GM18951 (cell line): ENCODE data around the gene PARD3.

Experiments used
- POLR2A ChIP-seq: IDR thresholded peaks from 4 replicates; pipeline ENCODE4 v1.6.1; 2011; ENCODE audit warnings: mild to moderate bottlenecking; ENCODE audit not compliant: insufficient read length, insufficient read depth; ENCODE audit errors: extremely low read depth
- in situ Hi-C: fragments of 300-500 bp; cut with MboI; formaldehyde crosslinking; loops from one replicate; pipeline ENCODE4 v1.12.0; 2022; ENCODE audit warnings: low sequenced_read_pairs, mixed read lengths, inconsistent platforms; ENCODE audit not compliant: unreplicated experiment

The PARD3 gene

GRCh38 chr10:34647875-34648865 lies 166.9 kb downstream of the PARD3 start:
- no peak for TF ChIP-seq POLR2A
- in situ Hi-C loops: loop anchor here (5.0 kb wide), 1 partner anchor 1316 kb away; the partner anchor contains the start of gene NRP1

GRCh38 chr10:34647160-34647559 lies 167.9 kb downstream of the PARD3 start:
- TF ChIP-seq POLR2A: no peak
- in situ Hi-C loops: loop anchor here (5.0 kb wide), 1 partner anchor 1315 kb away; the partner anchor contains the start of gene NRP1

GRCh38 chr10:34646331-34646730 lies 168.8 kb downstream of the PARD3 start:
- in situ Hi-C loops: loop anchor here (5.0 kb wide), 1 partner anchor 1314 kb away; the partner anchor contains the start of gene NRP1
- no peak for TF ChIP-seq POLR2A

GRCh38 chr10:34644815-34645214 lies 170.3 kb downstream of the PARD3 start:
- in situ Hi-C loops: loop anchor here (5.0 kb wide), 1 partner anchor 1313 kb away; the partner anchor contains the start of gene NRP1

GRCh38 chr10:34644224-34644623 lies 170.9 kb downstream of the PARD3 start:
- in situ Hi-C loops: no loop called here

GRCh38 chr10:34643620-34644019 lies 171.5 kb downstream of the PARD3 start:
- no peak for TF ChIP-seq POLR2A
- in situ Hi-C loops: no loop called here

More at GRCh38 chr10:34644224-34644623, 170.9 kb downstream of the PARD3 start:
- no peak for TF ChIP-seq POLR2A

GRCh38 chr10:34641913-34642558 lies 173.1 kb downstream of the PARD3 start:
- in situ Hi-C loops: no loop called here
- TF ChIP-seq POLR2A: no peak

- TF ChIP-seq POLR2A: no peak
- in situ Hi-C loops: no loop called here
Observed at GRCh38 chr10:34641147-34641912, 173.8 kb downstream of the PARD3 start.

DNA sequence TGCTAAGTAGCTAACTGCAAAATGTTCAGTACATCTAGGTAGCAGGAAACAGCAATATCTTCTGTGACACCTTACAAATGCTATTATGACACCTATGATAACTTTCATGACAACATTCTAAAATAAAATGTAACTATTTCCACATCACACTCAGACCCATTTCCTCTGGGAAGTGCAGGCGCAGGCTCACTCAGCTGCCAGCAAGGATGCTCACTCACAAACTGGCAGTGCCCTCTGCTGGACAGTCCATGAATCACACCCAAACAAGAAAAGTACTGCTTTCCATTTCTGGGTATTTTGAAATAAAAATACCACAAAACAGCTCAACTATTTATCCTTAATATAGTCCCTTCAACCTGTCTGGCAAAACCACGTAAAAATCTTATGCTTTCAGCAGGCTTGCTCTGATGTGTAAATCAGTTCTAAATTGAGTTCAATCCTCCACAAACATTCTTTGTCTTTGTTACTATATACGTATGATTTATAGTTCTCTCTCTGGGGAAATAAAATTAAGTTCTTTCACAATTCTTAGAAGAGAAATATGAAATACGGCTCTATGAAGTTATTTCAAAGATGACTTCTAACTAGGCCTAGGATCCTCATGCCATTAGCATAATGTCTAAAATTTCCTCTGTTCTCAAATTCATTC lies 176.6 kb downstream of the PARD3 start:
- TF ChIP-seq POLR2A: no peak
- in situ Hi-C loops: loop anchor here (10.0 kb wide), 1 partner anchor 124 kb away; no protein-coding TSS in a partner anchor

GRCh38 chr10:34637418-34637911 lies 177.6 kb downstream of the PARD3 start:
- no peak for TF ChIP-seq POLR2A
- in situ Hi-C loops: loop anchor here (10.0 kb wide), 1 partner anchor 123 kb away; no protein-coding TSS in a partner anchor

DNA sequence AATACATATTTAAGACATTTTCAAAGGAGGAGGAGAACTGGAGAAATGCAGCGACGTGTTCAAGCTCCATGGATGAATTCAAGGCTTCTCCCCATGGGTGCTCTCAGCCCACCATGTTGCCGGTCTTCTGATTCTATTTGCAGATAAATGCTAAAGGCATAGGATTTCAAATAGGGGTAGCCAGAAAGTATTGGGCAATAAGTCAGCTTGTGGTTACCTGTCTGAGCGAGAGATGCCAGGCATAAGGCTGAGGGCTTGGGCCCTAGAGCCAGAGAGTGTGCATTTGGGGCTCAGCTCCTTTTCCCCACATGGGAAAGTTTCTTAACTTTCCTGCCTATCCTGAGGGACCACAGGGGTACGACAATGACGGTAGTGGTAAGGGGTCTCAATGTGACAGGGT lies 180.0 kb downstream of the PARD3 start:
- TF ChIP-seq POLR2A: no peak
- in situ Hi-C loops: loop anchor here (10.0 kb wide), 1 partner anchor 120 kb away; no protein-coding TSS in a partner anchor

GRCh38 chr10:34633374-34633773 lies 181.7 kb downstream of the PARD3 start:
- no peak for TF ChIP-seq POLR2A
- in situ Hi-C loops: loop anchor here (10.0 kb wide), 1 partner anchor 119 kb away; no protein-coding TSS in a partner anchor

- in situ Hi-C loops: no loop called here
- TF ChIP-seq POLR2A: no peak
Observed at GRCh38 chr10:34629084-34629483, 186.0 kb downstream of the PARD3 start.
